Prostate gland (tissue), 2 donors: ENCODE measurements around the gene ATP5MG. TPM values are rescaled to one million over a fixed set of nuclear protein-coding genes. Genes with fewer than 3 reads are reported as not detected.
A peak's percentile ranks its signal among the peaks of the same experiment; 100 is the strongest.

Experiments
- DNase-seq: peaks from one replicate; pipeline ENCODE4 v3.0.0-alpha.2; 2019; ENCODE audit warnings: low spot score
- H3K27ac ChIP-seq, 2 donors: fragments of 200-600 bp; sonication (generic); 2 replicates each; pipeline ENCODE4 v1.5.1; 2017 to 2019
- H3K27me3 ChIP-seq: fragments of 200-600 bp; sonication (generic); replicated peaks from 2 replicates; pipeline ENCODE4 v1.5.1; 2019; ENCODE audit not compliant: insufficient read depth
- H3K36me3 ChIP-seq, 2 donors: fragments of 200-600 bp; sonication (generic); 1 replicate in 1 of 2; 2 replicates in 1 of 2; pipeline versions ENCODE4 v1.5.1 to v1.8.1; 2017 to 2019
- H3K4me1 ChIP-seq: fragments of 200-600 bp; sonication (generic); replicated peaks from 2 replicates; pipeline ENCODE4 v1.5.1; 2019
- H3K4me3 ChIP-seq, 2 donors: fragments of 200-600 bp; sonication (generic); 2 replicates each; pipeline ENCODE4 v1.5.1; 2017 to 2019
- H3K9me3 ChIP-seq: fragments of 200-600 bp; sonication (generic); 2 replicates; pipeline ENCODE4 v1.5.1; 2017
- CTCF ChIP-seq, 4 experiments: fragments of 200-600 bp in 2 of 4; fragments of 450-650 bp in 2 of 4; sonication (generic) in 2 of 4; IDR thresholded peaks; 1 replicate in 3 of 4; 2 replicates in 1 of 4; pipeline ENCODE4 v1.5.1; 2016 to 2019; ENCODE audit warnings: antibody characterized with exemption in 4 of 4, mild to moderate bottlenecking in 2 of 4, moderate library complexity in 2 of 4
- POLR2A ChIP-seq: fragments of 450-650 bp; IDR thresholded peaks from one replicate; pipeline ENCODE4 v1.6.1; 2016; ENCODE audit warnings: antibody characterized with exemption, mild to moderate bottlenecking
- POLR2AphosphoS5 ChIP-seq: sonication (generic); formaldehyde crosslinking; IDR thresholded peaks from one replicate; pipeline ENCODE4 v1.6.1; 2017; ENCODE audit warnings: antibody characterized with exemption
- WGBS: methylation state at CpG from one replicate; pipeline ENCODE4 v1.1.5; 2018; 5-methylcytosine and 5-hydroxymethylcytosine counted together
- intact Hi-C: fragments of 100-400 bp; cut with DNase I; formaldehyde crosslinking; loops from one replicate; pipeline ENCODE4 v1.14.2; 2022
- total RNA-seq, 2 donors: library from RNA; depleted of rRNA; stranded (reverse); fragments of >200 nt; gene quantifications; one replicate each; pipeline ENCODE4 v1.1.0, GENCODE V29; 2016

Gene ATP5MG
- total RNA-seq, 2 donors from 2014 or later, result 32.9 to 66.4 TPM

GRCh38 chr11:118374729-118375128, 26.7 kb upstream of the ATP5MG start:
- DNase-seq, result no peak
- no peak overlapping the region for H3K4me3 ChIP-seq
- no peak for TF ChIP-seq POLR2A
- TF ChIP-seq POLR2AphosphoS5, result no peak
- no peak for TF ChIP-seq CTCF (IDR thresholded peaks at IDR 0.05)
- H3K4me1 ChIP-seq, result no peaks in the 10 kb centered on the region
- H3K27ac ChIP-seq, result no peak overlapping the region
- no peaks in the 10 kb centered on the region for H3K9me3 ChIP-seq
- intact Hi-C loops, result no loop called here
- no peaks in the 10 kb centered on the region for H3K27me3 ChIP-seq
- 73% methylated on average over 3 of the region's 3 CpGs for WGBS
- H3K36me3 ChIP-seq, result peaks cover 9 to 31% of the 10 kb centered on the region in 2 donors

DNA sequence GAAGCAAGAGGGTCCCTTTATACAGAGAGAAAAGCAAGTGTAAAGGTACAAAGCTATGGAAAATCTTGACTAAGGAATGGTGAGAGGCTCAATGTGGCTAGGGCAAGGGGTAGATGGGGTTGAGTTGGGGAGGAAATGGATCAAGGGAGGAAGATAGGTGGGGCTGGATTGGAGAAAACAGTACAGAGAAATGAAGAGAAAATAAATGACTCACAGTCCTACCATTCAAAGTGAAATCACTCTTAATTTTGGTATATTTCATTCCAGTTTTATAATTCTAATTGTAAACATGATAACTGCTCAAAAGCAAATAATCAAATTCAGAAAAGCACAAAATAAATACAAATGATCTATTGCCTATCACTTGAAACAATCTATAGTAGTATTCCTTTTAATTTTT, 25.4 kb upstream of the ATP5MG start:
- H3K36me3 ChIP-seq, result peaks cover 9 to 31% of the 10 kb centered on the region in 2 donors
- H3K4me3 ChIP-seq, result no peak overlapping the region
- intact Hi-C loops, result no loop called here
- H3K9me3 ChIP-seq, result no peaks in the 10 kb centered on the region
- no peaks in the 10 kb centered on the region for H3K4me1 ChIP-seq
- DNase-seq, result no peak
- TF ChIP-seq CTCF (IDR thresholded peaks at IDR 0.05), result no peak
- TF ChIP-seq POLR2AphosphoS5, result no peak
- no peak for TF ChIP-seq POLR2A
- no peaks in the 10 kb centered on the region for H3K27me3 ChIP-seq
- no peak overlapping the region for H3K27ac ChIP-seq

- Histone ChIP-seq H3K4me3 (no peak overlapping the region), H3K27ac (peak overlapping the region in 1 of 2 donors; percentile 9), H3K36me3 (peaks cover 0 to 30% of the 10 kb centered on the region in 2 donors), H3K27me3 (no peaks in the 10 kb centered on the region), H3K4me1 (no peaks in the 10 kb centered on the region), H3K9me3 (no peaks in the 10 kb centered on the region)
- DNase-seq, result peak; percentile 37
- WGBS, result 81% methylated on average over 4 of the region's 4 CpGs
- intact Hi-C loops, result no loop called here
- peak; percentile 71 for TF ChIP-seq POLR2AphosphoS5
- no peak for TF ChIP-seq CTCF (IDR thresholded peaks at IDR 0.05)
Observed at GRCh38 chr11:118379497-118379896, 21.9 kb upstream of the ATP5MG start.

GRCh38 chr11:118380571-118380970, 20.8 kb upstream of the ATP5MG start:
- H3K4me3 ChIP-seq, result no peak overlapping the region
- peaks cover 0 to 36% of the 10 kb centered on the region in 2 donors for H3K36me3 ChIP-seq
- H3K4me1 ChIP-seq, result no peaks in the 10 kb centered on the region
- H3K27me3 ChIP-seq, result no peaks in the 10 kb centered on the region
- H3K9me3 ChIP-seq, result no peaks in the 10 kb centered on the region
- intact Hi-C loops, result no loop called here
- DNase-seq, result no peak
- H3K27ac ChIP-seq, result no peak overlapping the region
- TF ChIP-seq POLR2AphosphoS5 (no peak), CTCF (IDR thresholded peaks at IDR 0.05) (no peak), POLR2A (no peak)

GRCh38 chr11:118382954-118383353, 18.5 kb upstream of the ATP5MG start:
- Histone ChIP-seq H3K27me3 (no peaks in the 10 kb centered on the region), H3K27ac (no peak overlapping the region), H3K4me1 (no peaks in the 10 kb centered on the region), H3K4me3 (no peak overlapping the region), H3K36me3 (peaks cover 4 to 31% of the 10 kb centered on the region in 2 donors), H3K9me3 (no peaks in the 10 kb centered on the region)
- no peak for DNase-seq
- TF ChIP-seq POLR2A, result no peak
- TF ChIP-seq CTCF (IDR thresholded peaks at IDR 0.05), result no peak
- WGBS, result 89% methylated on average over 3 of the region's 3 CpGs
- intact Hi-C loops, result no loop called here
